Effector CD4-positive, alpha-beta T cell (primary cell): Measurements from ENCODE around the gene MEIG1.
"Not testable (repeated sequence)": the region's sequence is repeated elsewhere in the genome, so short reads cannot be mapped to it uniquely, and the experiment has no call there.

Experiments used
- DNase-seq: peaks from one replicate; pipeline ENCODE4 v3.0.0-alpha.2; 2020

The MEIG1 gene

DNA sequence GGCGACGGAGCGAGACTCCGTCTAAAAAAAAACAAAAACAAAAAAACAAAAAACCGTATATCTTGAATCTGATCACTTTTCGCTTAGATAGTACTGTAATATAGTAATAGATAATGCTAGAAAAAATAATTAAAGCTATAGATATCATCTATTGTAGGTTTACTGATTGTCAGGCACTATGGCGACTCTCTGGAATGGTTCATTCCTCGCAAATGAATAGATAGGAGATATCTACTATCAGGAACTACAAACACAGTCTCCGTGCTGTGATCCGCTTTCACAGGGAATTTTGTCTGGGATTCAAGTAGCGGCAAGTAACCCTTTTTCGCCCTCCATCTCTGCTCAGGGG, 342 bp upstream of the MEIG1 start:
- no peak for DNase-seq

DNA sequence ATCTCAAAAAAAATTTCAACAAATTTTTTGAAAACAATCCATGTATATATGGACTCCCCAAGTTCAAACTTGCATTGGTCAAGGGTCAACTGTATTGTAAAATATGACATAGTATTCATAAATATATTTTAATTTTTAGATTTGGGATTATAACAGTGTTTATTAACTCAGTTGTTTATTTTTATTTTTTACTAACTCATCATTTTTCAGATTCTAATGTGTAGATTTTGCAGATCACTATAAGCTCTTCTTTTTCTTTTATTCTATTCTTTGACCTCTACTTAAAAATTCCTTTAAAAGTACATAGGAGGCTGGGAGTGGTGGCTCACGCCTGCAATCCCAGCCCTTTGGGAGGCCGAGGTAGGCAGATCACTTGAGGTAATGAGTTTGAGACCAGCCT, 8.7 kb downstream of the MEIG1 start:
- DNase-seq, result no peak

DNA sequence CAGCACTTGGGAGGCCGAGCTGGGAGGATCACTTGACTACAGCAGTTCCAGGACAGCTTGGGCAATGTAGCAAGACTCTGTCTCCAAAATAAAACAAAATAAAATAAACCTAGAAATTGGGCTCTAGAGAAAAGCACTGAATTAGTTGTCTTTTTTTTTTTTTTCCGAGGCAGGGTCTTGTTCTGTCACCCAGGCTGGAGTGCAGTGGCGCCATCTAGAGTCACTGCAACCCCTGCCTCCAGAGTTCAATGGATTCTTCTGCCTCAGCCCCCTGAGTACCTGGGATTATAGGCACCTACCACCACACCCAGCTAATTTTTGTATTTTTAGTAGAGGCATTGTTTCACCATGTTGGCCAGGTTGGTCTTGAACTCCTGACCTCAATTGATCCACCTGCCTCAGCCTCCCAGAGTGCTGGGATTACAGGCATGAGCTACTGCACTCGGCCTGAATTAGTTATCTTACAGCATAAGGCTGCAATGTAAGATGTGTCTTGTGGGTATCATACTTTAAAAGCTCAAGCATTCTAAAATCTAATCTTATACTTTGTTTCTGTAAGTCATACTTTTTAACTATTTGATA, 12.8 kb downstream of the MEIG1 start:
- peak; percentile 28 for DNase-seq

DNA sequence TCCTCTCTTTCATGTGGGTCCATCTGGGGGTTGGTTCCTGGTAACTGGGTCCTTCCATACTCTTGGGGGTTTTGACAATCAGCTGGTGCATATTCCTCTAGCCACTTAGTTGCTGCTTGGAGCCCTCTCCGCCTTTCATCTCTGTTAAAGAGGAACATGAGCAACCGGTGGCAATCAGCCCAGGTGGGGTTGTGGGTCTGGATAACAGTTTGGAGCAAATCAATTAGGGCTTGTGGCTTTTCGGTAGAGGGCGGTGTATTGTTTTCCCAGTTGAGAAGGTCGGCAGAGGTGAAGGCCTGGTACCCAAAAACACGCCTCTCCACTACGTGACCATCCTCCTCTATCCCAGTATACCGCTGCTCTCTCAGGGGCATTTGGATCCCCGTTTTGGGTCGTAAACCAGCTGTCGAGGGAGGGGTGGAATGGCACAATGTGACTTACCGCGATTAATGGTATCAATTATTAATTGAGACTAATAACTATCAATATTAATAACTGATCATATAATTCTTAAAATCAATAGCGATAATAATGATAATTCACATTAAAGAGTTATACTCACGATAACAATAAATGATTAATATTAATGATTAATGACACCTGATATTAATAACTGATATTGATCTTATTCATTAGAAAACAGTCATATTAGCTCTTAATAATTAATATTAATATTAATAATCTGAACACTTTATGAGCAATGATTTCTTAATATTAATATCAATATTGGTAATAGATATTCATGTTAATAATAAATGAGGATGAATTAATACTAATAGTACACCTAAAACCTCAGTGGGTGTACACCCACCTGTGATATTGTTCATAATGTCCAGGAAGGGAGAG, 15.2 kb downstream of the MEIG1 start:
- DNase-seq, result not testable (repeated sequence)

DNA sequence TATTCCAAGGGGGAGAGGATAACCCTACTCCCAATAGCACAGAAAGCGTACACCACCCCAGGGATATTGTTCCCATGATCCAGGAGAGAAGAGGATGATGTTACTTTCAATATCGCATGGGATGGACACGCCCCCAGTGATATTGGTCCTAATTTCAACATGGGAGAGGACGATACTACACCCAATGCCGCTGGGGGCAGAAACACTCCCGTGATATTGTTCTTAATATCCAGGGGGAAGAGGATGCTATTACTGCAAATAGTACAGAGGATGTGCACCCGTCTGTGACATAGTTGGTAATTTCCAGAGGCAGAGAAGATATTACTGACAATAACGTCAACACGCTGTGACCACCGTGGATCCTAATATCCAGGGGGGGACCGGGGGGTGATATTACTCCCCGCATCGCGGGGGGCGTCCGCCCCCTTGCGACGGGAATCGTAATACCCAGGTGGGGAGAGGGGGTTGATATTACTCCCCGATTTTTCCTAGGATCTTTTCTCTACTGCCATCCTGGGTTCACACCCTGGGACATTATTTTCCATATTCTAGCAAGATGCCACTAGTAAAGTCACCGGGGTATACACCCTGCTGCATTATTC, 16.6 kb downstream of the MEIG1 start:
- DNase-seq, result no peak

DNA sequence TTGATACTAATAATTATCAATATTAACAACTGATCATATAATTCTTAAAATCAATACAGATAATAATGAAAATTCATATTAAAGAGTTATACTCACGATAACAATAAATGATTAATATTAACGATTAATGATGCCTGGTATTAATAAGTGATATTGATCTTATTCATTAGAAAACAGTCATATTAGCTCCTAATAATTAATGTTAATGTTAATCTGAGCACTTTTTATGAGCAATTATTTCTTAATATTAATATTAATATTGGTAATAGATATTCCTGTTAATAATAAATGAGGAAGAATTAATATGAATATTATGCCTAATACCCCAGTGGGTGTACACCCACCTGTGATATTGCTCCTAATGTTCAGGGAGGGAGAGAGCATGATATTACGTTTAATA, 23.6 kb downstream of the MEIG1 start:
- DNase-seq, result no peak

DNA sequence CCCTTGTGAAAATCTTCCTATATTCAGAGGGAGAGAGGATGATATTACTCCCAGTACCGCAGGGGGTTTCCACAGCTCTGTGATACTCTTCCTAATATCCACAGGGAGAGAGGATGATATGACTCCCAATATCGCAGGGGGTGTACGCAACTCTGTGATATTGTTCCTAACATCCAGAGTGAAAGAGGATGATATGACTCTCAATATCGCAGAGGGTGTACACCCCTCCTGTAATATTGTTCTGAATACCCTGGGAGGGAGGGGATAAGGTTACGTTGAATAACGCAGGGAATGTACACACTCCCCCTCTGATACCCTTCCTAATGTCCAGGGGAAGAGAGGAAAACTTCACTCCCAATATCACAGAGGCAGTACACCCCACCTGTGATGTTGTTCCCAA, 30.4 kb downstream of the MEIG1 start:
- not testable (repeated sequence) for DNase-seq

DNA sequence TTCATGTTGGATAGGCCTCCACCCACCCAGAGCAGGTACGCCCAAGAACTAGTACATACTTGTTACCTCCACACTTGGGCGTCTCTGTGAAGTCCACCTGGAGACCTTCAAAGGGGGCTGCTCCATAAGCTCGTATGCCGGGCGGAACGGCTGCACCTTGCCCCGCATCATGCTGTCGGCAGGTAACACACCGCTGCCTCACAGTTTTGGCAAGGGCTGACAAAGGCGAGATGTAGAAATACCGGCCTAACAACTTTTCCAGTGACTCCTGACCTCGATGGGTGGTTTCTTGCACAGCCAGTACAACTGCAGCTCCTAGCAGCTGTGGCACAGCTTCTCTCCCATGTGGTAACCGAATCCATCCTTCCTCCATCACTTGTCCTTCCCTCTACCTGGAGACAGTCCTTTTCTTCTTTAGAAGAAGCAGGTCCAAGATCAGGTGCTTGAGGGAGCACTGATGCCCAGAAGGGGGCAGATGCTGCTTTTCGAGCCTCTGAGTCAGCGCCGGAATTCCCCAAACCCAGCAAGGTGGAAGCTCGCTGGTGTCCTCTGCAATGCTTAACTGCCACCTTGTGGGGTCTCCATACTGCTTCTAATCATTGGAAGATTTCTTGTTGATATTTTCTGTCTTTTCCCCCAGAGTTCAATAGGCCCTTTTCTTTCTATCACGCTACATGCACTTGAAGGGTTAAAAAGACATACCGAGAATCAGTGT, 32.0 kb downstream of the MEIG1 start:
- DNase-seq, result peak; percentile 14

DNA sequence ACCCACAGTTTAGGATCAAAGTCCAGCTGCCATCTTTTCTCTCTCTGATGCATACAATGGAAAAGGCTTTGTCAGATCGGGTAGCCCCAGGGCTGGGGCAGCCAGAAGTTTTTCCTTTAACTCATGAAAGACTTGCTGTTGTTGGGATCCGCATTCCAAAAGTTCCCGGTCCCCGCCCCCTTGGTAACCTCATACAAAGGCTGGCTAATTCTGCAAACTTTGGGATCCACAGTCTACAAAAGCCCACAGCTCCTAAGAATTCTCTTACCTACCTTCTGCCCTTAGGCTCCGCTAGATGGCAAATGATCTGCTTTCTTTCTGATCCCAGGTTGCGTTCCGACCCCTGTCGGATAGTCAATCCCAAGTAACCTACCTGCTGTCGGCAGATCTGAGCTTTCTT, 33.1 kb downstream of the MEIG1 start:
- not testable (repeated sequence) for DNase-seq

DNA sequence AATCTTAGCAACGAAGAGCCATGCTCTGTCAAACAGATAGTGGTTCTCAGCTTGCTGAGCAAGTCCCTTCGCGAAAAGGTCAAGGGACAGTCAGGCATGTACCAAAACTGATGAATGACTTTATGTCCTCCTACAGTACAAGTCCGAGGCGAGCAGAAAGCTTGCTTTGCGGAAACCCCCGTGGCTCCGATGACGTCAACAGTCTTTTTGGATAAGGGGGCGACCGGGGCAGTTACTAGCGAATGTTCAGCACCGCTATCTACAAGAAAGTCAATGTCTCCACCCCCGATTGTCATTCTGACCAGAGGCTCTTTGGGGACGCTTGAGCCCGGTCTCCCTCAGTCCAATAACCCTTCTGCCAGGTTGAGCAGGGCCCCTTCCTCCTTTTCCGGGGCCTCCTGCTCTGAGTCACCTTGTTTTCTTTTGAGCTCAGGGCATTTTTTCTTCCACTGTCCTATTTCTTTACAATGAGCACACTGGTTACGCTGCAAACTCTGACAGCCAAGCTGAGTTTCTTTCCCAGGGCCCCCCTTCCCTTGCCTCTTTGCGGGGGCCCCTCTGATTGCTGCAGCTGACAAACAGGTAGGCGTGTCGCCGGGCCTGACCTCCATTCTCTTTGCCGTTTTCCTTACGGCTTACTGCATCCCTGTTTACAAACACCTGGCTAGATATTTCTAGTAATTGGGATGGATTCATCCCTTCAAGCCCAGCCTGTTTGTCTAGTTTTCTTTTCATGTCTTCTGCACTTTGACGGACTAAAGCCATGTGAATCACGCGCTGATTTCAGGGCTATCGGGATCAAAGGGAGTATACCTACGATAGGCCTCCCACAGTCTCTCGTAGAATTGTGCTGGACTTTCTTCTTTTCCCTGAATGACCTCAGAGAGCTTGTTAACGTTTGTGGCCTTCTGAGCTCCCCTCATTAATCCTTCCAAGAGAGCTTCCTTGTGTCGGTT, 34.6 kb downstream of the MEIG1 start:
- not testable (repeated sequence) for DNase-seq

DNA sequence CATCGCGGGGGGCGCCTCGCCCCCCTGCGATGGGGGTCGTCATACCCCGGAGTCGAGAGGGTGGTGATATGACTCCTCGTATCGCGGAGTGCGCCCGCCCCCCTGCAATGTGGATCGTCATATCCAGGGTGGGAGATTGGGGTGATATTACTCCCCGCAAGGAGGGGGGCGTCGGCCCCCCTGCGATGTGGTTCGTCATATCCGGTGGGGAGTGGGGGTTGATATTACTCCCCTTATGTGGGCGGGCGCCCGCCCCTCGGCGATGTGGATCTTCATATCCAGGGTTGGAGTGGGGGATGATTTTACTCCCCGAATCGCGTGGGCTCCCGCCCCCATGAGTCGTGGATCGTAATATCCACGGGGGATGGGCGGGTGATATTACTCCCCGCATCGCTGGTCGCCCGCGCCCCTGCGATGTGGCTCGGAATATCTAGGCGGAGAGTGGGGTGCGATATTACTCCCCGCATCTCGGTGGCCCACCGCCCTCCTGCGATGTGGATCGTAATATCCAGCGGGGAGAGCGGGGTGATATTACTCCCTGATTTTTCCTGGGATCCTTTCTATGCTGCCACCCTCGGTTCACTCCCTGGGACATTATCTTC, 36.9 kb downstream of the MEIG1 start:
- no peak for DNase-seq

DNA sequence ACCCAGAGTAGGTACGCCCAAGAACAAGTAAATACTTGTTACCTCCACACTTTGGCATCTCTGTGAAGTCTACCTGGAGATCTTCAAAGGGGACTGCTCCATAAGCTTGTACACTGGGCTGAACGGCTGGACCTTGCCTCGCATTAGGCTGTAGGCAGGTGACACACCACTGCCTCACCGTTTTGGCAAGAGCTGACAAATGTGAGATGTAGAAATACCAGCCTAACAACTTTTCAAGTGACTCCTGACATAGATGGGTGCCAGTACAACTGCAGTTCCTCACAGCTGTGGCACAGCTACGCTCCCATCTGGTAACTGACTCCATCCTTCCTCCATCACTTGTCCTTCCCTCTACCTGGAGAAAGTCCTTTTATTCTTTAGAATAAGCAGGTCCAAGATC, 54.3 kb downstream of the MEIG1 start:
- not testable (repeated sequence) for DNase-seq

DNA sequence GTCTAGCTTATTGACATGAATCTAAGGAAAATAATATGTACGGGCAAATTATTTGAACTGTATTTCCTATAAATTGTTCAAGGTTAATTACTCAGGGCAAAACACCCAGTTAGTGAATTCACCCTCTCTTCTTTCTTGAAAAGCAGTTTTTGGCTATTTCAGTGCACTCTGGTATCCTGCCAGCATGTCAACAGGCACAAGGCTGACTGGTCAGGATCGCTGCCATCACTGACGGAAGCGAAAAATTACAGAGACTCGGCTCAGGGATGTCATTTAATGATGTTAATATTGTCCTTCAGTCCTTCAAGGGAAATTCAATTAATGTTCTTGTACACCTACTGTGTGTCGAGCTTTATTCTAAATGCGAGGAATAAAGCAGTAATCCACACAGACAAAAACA, 56.3 kb downstream of the MEIG1 start:
- no peak for DNase-seq

DNA sequence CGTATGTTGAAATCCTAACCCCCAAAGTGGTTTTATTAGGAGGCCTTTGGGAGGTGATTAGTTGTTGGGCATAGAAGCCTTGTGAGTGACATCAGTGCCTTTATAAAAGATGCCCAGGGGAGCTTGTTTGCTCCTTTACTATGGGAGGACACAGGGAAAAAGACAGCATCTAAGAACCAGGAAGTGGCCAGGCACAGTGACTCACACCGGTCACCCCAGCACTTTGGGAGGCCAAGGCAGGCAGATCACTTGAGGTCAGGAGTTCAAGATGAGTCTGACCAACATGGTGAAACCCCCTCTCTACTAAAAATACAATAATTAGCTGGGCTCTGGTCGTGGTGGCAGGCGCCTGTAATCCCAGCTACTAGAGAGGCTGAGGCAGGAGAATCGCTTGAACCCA, 61.8 kb downstream of the MEIG1 start:
- DNase-seq, result not testable (repeated sequence)
